ENCODE results near the gene NTNG2. TPM values are rescaled to one million over a fixed set of nuclear protein-coding genes. Genes with fewer than 3 reads are reported as not detected.

NTNG2 gene
- total RNA-seq, 1 donor from 2014 or later: under 0.01 TPM

DNA sequence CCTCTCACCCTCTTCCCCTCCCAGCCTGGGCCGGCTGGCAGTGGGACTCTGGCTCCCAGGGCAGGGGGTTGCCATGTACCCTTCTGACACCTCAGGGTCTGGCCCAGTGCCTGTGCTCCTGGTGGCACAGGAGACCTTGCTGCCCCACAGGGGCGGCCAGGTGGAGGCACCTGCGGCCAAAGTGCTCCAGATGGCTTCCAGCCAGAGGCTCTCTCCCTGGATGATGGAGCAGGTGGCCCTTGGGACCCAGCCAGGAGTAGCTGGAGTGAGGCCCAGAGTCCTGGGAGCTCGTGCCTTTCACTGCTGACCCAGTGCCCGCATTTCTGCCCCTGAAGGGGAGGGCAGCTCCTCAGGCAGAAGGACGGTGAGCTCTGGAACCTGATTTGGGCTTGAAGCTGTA lies 87.3 kb downstream of the NTNG2 start:
- TF ChIP-seq, protein P1, sequence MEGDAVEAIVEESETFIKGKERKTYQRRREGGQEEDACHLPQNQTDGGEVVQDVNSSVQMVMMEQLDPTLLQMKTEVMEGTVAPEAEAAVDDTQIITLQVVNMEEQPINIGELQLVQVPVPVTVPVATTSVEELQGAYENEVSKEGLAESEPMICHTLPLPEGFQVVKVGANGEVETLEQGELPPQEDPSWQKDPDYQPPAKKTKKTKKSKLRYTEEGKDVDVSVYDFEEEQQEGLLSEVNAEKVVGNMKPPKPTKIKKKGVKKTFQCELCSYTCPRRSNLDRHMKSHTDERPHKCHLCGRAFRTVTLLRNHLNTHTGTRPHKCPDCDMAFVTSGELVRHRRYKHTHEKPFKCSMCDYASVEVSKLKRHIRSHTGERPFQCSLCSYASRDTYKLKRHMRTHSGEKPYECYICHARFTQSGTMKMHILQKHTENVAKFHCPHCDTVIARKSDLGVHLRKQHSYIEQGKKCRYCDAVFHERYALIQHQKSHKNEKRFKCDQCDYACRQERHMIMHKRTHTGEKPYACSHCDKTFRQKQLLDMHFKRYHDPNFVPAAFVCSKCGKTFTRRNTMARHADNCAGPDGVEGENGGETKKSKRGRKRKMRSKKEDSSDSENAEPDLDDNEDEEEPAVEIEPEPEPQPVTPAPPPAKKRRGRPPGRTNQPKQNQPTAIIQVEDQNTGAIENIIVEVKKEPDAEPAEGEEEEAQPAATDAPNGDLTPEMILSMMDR (IDR thresholded peaks at IDR 0.05; ENCODE audit: insufficient read depth, low read length, severe bottlenecking): no peak
- H3K36me3 ChIP-seq (ENCODE audit: control insufficient read depth, insufficient read depth, low read length): no peaks in the 10 kb centered on the region
- DNase-seq (ENCODE audit: low read depth) (no peak), FAIRE-seq (no peak)
- no peak overlapping the region for H3K4me3 ChIP-seq (ENCODE audit: low read depth, low read length)
- peaks cover 2% of the 10 kb centered on the region for H3K27me3 ChIP-seq (ENCODE audit: control insufficient read depth, insufficient read depth, low read length)

- DNase-seq (ENCODE audit: low read depth): no peak
- Histone ChIP-seq H3K27me3 (ENCODE audit: control insufficient read depth, insufficient read depth, low read length) (peaks cover 2% of the 10 kb centered on the region), H3K4me3 (ENCODE audit: low read depth, low read length) (no peak overlapping the region), H3K36me3 (ENCODE audit: control insufficient read depth, insufficient read depth, low read length) (no peaks in the 10 kb centered on the region)
- TF ChIP-seq, protein P1 (IDR thresholded peaks at IDR 0.05; ENCODE audit: insufficient read depth, low read length, severe bottlenecking): no peak
- FAIRE-seq: no peak
Measured at GRCh38 chr9:132249690-132250089, 87.8 kb downstream of the NTNG2 start.

- Histone ChIP-seq H3K4me3 (ENCODE audit: low read depth, low read length) (no peak overlapping the region), H3K36me3 (ENCODE audit: control insufficient read depth, insufficient read depth, low read length) (no peaks in the 10 kb centered on the region), H3K27me3 (ENCODE audit: control insufficient read depth, insufficient read depth, low read length) (peaks cover 2% of the 10 kb centered on the region)
- TF ChIP-seq, protein P1 (IDR thresholded peaks at IDR 0.05; ENCODE audit: insufficient read depth, low read length, severe bottlenecking): no peak
- FAIRE-seq (no peak), DNase-seq (ENCODE audit: low read depth) (no peak)
Measured at GRCh38 chr9:132250324-132251262, 88.7 kb downstream of the NTNG2 start.

DNA sequence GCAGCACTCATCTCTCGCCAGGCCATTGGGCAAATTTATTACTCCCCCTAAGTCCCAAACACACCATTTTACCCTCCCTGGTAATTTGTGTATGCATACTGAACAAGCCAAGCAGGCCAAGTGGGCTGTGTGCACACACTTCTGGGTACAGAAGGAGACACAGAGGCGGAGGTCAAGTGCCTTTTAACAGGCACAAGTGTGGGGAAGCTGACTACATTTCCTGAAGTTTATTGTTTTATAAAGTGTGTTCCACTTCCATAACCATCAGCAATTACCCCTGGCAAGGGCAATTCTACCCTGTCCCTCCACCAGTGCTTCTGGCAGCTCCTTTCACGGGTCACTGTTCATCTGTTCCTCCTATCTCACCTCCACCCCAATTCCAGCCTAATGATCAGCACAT lies 99.0 kb downstream of the NTNG2 start:
- peak; percentile 13 for FAIRE-seq

DNA sequence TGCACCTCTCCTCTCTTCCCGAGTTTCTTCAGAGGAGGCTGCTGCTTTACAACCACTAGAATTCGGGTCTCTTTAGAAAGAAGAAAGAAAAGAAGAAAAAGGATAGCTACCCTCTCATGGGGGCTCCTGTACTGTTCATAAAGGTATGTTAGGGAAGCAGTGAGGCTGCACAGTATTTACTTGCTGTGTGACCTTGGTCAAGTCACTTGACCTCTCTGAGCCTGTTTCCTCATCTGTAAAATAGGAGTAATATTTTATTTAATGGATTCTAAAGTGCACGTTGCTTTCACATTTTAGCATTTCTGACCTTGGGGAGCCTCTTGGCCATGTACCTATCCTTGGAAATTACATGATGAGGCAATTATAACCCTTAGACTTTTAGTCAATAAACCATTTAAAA lies 104.2 kb downstream of the NTNG2 start:
- H3K36me3 ChIP-seq (ENCODE audit: control insufficient read depth, insufficient read depth, low read length): peaks cover 22% of the 10 kb centered on the region
- FAIRE-seq: no peak

More for the DNA sequence above, 99.0 kb downstream of the NTNG2 start:
- Histone ChIP-seq H3K4me3 (ENCODE audit: low read depth, low read length) (no peak overlapping the region), H3K27me3 (ENCODE audit: control insufficient read depth, insufficient read depth, low read length) (no peaks in the 10 kb centered on the region), H3K36me3 (ENCODE audit: control insufficient read depth, insufficient read depth, low read length) (peaks cover 12% of the 10 kb centered on the region)
- DNase-seq (ENCODE audit: low read depth): no peak
- TF ChIP-seq, protein P1 (IDR thresholded peaks at IDR 0.05; ENCODE audit: insufficient read depth, low read length, severe bottlenecking): no peak

More for the DNA sequence above, 104.2 kb downstream of the NTNG2 start:
- no peaks in the 10 kb centered on the region for H3K27me3 ChIP-seq (ENCODE audit: control insufficient read depth, insufficient read depth, low read length)
- H3K4me3 ChIP-seq (ENCODE audit: low read depth, low read length): no peak overlapping the region
- TF ChIP-seq, protein P1 (IDR thresholded peaks at IDR 0.05; ENCODE audit: insufficient read depth, low read length, severe bottlenecking): no peak
- no peak for DNase-seq (ENCODE audit: low read depth)
